GM12875 (cell line): ENCODE measurements around the gene KIAA2012.

Experiments
- H3K4me3 ChIP-seq: one replicate; pipeline ENCODE4 v1.5.1; 2011; ENCODE audit warnings: low read depth, low read length, control low read depth
- TF ChIP-seq, protein P1 (sequence below): IDR thresholded peaks from 2 replicates; pipeline ENCODE4 v1.5.1; 2011; ENCODE audit warnings: low read depth, mild to moderate bottlenecking, control low read depth, inconsistent platforms, low read length, moderate library complexity, borderline replicate concordance; ENCODE audit not compliant: insufficient read depth

KIAA2012 gene

GRCh38 chr2:202072737-202073401 lies at the start of gene KIAA2012:
KIAA2012 (plus strand) TSS chr2:202073255; CDS start chr2:202073628, 373 bp downstream.
- TF ChIP-seq, protein P1, sequence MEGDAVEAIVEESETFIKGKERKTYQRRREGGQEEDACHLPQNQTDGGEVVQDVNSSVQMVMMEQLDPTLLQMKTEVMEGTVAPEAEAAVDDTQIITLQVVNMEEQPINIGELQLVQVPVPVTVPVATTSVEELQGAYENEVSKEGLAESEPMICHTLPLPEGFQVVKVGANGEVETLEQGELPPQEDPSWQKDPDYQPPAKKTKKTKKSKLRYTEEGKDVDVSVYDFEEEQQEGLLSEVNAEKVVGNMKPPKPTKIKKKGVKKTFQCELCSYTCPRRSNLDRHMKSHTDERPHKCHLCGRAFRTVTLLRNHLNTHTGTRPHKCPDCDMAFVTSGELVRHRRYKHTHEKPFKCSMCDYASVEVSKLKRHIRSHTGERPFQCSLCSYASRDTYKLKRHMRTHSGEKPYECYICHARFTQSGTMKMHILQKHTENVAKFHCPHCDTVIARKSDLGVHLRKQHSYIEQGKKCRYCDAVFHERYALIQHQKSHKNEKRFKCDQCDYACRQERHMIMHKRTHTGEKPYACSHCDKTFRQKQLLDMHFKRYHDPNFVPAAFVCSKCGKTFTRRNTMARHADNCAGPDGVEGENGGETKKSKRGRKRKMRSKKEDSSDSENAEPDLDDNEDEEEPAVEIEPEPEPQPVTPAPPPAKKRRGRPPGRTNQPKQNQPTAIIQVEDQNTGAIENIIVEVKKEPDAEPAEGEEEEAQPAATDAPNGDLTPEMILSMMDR = no peak
- H3K4me3 ChIP-seq = no peak within 1 kb of the TSS

DNA sequence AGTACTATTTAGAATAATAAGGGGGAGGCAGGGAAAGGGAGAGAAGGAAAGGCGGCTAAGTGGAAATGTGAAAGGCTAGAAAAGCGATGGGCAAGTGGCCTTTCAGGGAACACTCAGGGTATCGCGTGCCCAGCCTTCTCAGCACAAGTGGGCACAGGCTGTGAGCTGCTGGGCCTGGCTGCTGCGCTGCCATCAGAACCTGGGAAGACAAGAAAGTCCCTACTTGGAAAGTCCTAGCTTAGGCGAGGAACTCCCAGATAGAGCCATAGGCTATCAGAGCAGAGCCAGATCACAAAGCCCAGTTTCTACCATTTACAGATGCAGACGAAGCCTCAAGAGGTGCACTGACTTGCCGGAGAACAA lies 49.2 kb upstream of the KIAA2012 start:
- TF ChIP-seq, protein P1 = no peak
- no peak overlapping the region for H3K4me3 ChIP-seq

DNA sequence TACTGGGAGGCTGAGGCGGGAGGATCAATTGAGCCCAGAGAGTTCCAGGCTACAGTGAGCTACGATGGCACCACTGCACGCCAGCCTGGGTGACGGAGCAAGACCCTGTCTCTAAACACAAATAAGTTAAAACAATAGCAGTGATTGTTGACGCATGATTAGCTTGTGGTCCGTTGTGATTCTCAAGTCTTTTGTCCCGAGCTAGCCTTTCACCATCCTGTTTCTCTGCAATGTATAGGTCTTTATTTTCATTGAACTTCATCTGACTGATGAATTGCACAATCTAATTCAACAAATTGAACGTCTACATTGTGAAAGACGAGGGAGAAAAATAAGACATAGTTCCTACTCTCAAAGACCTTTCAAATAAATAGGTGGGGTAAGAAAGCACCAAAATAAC lies 48.2 kb upstream of the KIAA2012 start:
- TF ChIP-seq, protein P1 = no peak
- no peak overlapping the region for H3K4me3 ChIP-seq

DNA sequence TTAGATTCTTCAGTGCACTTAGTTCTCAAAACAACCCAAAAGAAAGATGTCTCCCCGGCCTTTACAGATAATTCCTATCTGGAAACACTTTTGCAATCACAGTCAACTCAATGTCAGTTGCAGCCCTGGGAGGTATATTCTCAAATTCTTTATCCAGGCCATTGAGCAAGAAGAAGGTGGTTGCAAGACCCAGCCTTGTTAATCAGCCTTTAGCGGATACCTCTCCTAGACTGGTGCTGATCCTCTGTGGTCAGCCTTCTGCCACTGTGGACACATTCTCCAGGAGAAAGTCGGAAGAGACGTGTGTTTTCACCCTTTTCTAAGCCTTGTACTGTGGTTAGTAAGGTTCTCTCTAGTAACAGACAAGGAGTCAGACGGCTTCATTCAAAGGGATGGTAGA lies 47.2 kb upstream of the KIAA2012 start:
- TF ChIP-seq, protein P1 = no peak
- no peak overlapping the region for H3K4me3 ChIP-seq

DNA sequence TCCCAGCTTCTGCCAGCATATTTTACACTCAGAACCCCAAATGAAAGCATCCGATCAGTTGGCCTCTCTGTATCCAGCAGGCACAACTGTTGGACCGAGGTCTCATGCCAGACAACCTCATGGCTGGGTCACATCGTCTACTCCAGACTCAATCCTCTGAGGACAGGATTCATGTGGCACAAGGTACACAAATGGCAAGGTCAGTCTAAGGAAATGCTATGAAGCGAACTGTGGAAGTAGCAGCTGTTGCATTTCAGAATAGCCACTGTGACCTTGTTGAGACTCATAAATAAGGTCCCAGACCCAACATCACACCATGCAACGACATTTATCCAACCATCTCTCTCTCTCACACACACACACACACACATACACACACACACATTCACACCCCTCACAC lies 46.5 kb upstream of the KIAA2012 start:
- TF ChIP-seq, protein P1 = no peak
- H3K4me3 ChIP-seq = no peak overlapping the region

DNA sequence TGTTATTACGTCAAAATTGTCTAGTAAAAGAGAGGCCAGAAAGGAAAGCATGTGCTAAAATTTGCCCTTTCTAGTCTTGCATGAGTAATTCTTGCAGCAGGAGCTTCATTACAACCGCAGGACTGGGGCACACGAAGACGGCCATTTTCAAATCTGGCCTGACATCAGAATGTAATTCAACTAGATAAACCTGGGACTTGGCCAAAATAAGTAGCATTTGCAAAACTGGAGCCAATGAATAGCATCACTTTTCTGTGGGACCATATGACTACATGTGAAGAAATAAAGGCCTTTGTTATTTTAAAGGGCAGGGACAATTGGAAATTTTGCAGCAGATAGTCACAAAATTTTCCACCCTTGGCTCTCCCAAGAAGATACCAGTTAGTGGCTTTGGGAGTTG lies 42.4 kb upstream of the KIAA2012 start:
- TF ChIP-seq, protein P1 = no peak
- H3K4me3 ChIP-seq = no peak overlapping the region

- TF ChIP-seq, protein P1 = no peak
- H3K4me3 ChIP-seq = no peak overlapping the region
Measured at GRCh38 chr2:202031246-202031951, 41.7 kb upstream of the KIAA2012 start.
